GM12891 (cell line): ENCODE data around the gene DMRTC2.

Experiments used
- DNase-seq: peaks from one replicate; pipeline ENCODE4 v3.0.0; 2011; ENCODE audit warnings: low spot score; ENCODE audit not compliant: insufficient read length
- FAIRE-seq: peaks from 2 replicates; lab custom pipeline; 2011; peaks lifted over from hg19 to GRCh38; lab: Jason Lieb, UNC
- PAX5 ChIP-seq: IDR thresholded peaks from 2 replicates; pipeline ENCODE4 v1.6.1; 2011; ENCODE audit warnings: low read length, moderate library complexity, mild to moderate bottlenecking; ENCODE audit not compliant: insufficient read depth, severe bottlenecking
- POLR2A ChIP-seq: IDR thresholded peaks from 2 replicates; pipeline ENCODE4 v1.6.1; 2011; ENCODE audit warnings: low read depth, low read length, control low read depth
- POLR2AphosphoS5 ChIP-seq: IDR thresholded peaks from 2 replicates; pipeline ENCODE4 v1.6.1; 2011; ENCODE audit warnings: low read depth, low read length, control low read depth
- POU2F2 ChIP-seq: IDR thresholded peaks from 2 replicates; pipeline ENCODE4 v1.6.1; 2011; ENCODE audit warnings: low read depth, mild to moderate bottlenecking, control low read depth, low read length, moderate library complexity
- SPI1 ChIP-seq: IDR thresholded peaks from 2 replicates; pipeline ENCODE4 v1.6.1; 2011; ENCODE audit warnings: low read depth, low read length, control low read depth
- TAF1 ChIP-seq: IDR thresholded peaks from 2 replicates; pipeline ENCODE4 v1.6.1; 2011; ENCODE audit warnings: low read depth, low read length, control low read depth

Gene DMRTC2

GRCh38 chr19:41843371-41843770 is 1.5 kb upstream of the DMRTC2 start:
- DNase-seq (no peak), FAIRE-seq (no peak)
- TF ChIP-seq PAX5, result no peak
- no peak for TF ChIP-seq TAF1
- no peak for TF ChIP-seq SPI1
- TF ChIP-seq POLR2A, result no peak
- no peak for TF ChIP-seq POLR2AphosphoS5
- no peak for TF ChIP-seq POU2F2

- TF ChIP-seq TAF1 (no peak), POU2F2 (no peak), PAX5 (no peak), SPI1 (no peak), POLR2A (no peak), POLR2AphosphoS5 (no peak)
- DNase-seq (no peak), FAIRE-seq (no peak)
Measured at GRCh38 chr19:41844601-41845000, 241 bp upstream of the DMRTC2 start, which contains the start of gene LYPD4. TSS of gene LYPD4 (minus strand) at chr19:41844683. CDS start at chr19:41839285, 5,398 bp downstream.

- DNase-seq (no peak), FAIRE-seq (no peak)
- TF ChIP-seq POU2F2 (no peak), PAX5 (no peak), TAF1 (no peak), SPI1 (no peak), POLR2AphosphoS5 (no peak), POLR2A (no peak)
Measured at GRCh38 chr19:41845051-41845590, 279 bp downstream of the DMRTC2 start.

- TF ChIP-seq POLR2AphosphoS5 (no peak), POLR2A (no peak), PAX5 (no peak), POU2F2 (no peak), SPI1 (no peak), TAF1 (no peak)
- FAIRE-seq, result no peak
- no peak for DNase-seq
Measured at GRCh38 chr19:41847351-41848105, 2.7 kb downstream of the DMRTC2 start.

- FAIRE-seq (no peak), DNase-seq (no peak)
- TF ChIP-seq SPI1 (no peak), POLR2AphosphoS5 (no peak), TAF1 (no peak), POLR2A (no peak), PAX5 (no peak), POU2F2 (no peak)
Measured at GRCh38 chr19:41848666-41849065, 3.8 kb downstream of the DMRTC2 start.

GRCh38 chr19:41849067-41849466 is 4.2 kb downstream of the DMRTC2 start:
- DNase-seq (no peak), FAIRE-seq (no peak)
- TF ChIP-seq SPI1, result no peak
- TF ChIP-seq PAX5, result no peak
- no peak for TF ChIP-seq POLR2A
- no peak for TF ChIP-seq POU2F2
- no peak for TF ChIP-seq TAF1
- TF ChIP-seq POLR2AphosphoS5, result no peak

GRCh38 chr19:41850381-41850780 is 5.5 kb downstream of the DMRTC2 start:
- DNase-seq (no peak), FAIRE-seq (no peak)
- TF ChIP-seq TAF1 (no peak), PAX5 (no peak), POU2F2 (no peak), SPI1 (no peak), POLR2A (no peak), POLR2AphosphoS5 (no peak)

GRCh38 chr19:41851456-41851855 is 6.6 kb downstream of the DMRTC2 start:
- DNase-seq (no peak), FAIRE-seq (no peak)
- TF ChIP-seq POLR2A (no peak), POLR2AphosphoS5 (no peak), POU2F2 (no peak), SPI1 (no peak), TAF1 (no peak), PAX5 (no peak)

GRCh38 chr19:41853344-41853743 is 8.5 kb downstream of the DMRTC2 start:
- no peak for DNase-seq
- TF ChIP-seq POLR2AphosphoS5 (no peak), POU2F2 (no peak), SPI1 (no peak)
- FAIRE-seq, result no peak

GRCh38 chr19:41853768-41854167 is 8.9 kb downstream of the DMRTC2 start:
- FAIRE-seq (no peak), DNase-seq (no peak)
- TF ChIP-seq POLR2A (no peak), TAF1 (no peak), POU2F2 (no peak), SPI1 (peak; percentile 64), PAX5 (no peak)
